HG03196 (cell line): ENCODE measurements around the gene GPATCH8.
"Not testable (repeated sequence)": the region's sequence is repeated elsewhere in the genome, so short reads cannot be mapped to it uniquely, and the experiment has no call there.

Experiments
- ATAC-seq: cut with Tn5 transposase; IDR thresholded peaks from one replicate; pipeline ENCODE4 v1.9.1; 2021; ENCODE audit not compliant: unreplicated experiment

The GPATCH8 gene

GRCh38 chr17:44398692-44399691 lies 104.2 kb downstream of the GPATCH8 start:
- ATAC-seq = no peak

DNA sequence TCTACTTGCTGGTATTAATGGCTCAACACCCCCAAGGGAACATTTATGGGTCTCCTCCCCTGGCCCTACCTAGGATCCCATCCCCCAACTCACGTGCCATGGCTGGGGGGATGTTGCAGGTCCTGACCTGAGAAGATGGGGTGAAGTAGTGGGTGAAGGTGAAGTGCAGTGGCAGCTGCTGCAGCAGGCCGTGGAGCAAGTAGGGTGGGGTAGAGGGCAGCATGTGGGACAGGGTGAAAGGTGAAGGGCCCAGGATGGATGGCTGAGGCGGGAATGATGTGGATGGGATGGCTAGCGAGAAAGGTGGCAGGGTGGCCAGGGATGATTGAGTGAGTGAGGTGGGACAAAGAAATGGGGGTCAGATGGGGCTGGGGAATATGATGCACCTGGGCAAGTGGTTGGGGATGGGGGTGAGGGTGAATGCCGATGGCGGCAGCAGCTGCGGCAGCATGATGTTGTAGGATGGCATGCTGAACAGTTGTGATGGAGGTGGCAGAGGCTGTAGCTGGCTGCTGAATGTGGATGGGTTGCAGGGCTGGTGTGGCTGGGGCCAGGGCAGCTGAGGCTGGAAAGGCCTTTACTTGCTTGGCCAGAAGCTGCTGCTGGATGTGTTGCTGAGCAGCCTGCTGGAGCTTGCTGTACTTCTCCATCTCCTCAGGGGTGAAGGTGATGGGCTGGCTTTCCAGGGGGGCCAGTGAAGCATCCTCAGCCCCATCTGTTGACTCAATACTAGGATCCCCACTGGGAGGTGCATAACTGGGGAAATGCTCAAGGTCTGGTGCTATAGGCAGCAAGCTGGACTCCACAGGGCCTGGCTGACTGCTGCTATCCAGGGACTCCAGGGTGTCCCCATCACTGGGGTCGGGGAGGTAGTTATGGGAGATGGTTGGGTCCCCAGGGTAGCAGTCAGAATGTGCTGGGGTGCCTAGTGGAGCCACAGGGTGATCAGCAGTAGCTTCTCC lies 105.4 kb downstream of the GPATCH8 start:
- ATAC-seq = no peak

DNA sequence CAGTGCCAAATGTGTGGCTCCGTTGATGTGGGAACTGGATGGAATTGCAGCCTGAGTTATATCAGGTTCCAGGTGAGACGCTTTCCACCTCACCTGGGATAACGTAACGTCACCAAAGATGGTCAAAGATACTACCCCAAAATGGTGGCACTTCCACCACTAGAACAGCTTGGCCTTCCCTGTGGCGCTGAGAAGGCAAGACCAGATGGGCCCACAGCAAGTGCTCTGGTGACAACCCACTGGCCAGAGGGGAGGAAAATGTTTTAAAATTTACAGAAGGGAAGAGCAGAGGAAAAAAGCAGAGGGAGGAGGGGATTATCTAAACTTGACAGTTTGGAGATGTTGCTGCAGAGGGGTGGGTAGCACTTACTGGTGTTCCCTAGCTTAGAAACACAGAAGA lies 106.3 kb downstream of the GPATCH8 start:
- no peak for ATAC-seq

DNA sequence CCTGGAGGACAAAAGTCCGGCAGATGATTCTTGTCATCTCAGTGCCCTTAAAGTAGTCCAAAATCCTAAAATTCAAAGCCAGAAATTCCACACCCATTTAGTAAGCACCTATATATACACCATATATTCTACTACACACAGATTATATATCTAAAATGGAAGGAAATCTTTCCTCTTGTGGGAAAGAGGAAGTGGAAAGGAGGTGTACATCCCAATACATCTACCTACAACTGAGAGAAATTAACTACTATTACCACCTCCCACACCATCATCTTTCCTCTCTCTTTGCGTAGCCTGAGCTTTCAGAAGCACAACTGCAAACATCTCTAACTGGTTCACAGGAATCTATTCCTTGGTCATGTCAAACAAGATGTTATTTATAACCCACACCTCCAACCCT lies 108.4 kb downstream of the GPATCH8 start:
- no peak for ATAC-seq

GRCh38 chr17:44394112-44394511 lies 109.1 kb downstream of the GPATCH8 start:
- ATAC-seq = not testable (repeated sequence)

GRCh38 chr17:44390250-44390870 lies 112.8 kb downstream of the GPATCH8 start:
- no peak for ATAC-seq

DNA sequence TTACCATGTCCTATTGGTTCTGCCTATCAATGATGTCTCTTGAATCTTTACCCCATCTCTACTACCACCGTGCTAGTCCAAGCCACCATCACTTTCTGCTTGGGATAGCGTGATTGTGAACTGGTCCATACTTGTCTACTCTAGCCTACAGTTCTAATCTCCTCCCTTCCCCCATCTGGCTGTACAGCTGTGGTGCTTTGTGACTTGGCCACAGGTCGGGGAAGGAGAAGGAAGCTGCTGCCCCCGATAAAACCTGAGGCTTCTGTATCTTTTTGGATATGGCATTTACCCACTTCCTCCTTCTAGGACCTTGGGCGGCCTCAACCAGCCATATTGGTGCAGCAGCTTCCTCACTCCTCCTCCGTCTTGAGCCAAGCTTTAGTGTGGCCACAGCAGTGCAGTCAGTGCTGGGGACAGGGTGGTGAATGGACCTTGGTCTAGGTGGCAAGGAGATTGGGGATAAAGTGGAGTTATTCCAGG lies 113.4 kb downstream of the GPATCH8 start:
- ATAC-seq = no peak

DNA sequence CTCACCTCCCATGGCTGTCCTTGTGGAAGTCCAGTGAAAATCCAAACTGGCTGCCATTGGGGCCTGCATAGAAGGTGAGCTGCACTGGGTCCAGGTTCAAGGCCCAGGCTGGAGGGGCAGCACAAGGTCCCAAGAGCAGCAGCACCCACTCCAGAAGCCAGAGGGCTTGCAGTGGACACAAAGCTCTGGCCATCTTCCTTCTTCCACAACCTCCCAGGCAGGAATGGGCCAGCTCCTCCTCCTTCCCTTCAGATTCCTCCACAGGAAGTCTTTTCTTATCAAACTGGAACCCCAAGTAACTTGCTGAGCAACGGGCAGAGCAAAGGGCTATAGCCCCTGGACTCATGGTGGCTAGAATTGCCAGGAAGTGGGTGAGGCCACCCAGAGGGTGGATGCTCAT lies 113.9 kb downstream of the GPATCH8 start, which contains the start of gene ITGA2B:
ITGA2B (minus strand) TSS at position 369 of the 400 bp plus-strand sequence; CDS start at position 193, 176 bp downstream.
- no peak for ATAC-seq

DNA sequence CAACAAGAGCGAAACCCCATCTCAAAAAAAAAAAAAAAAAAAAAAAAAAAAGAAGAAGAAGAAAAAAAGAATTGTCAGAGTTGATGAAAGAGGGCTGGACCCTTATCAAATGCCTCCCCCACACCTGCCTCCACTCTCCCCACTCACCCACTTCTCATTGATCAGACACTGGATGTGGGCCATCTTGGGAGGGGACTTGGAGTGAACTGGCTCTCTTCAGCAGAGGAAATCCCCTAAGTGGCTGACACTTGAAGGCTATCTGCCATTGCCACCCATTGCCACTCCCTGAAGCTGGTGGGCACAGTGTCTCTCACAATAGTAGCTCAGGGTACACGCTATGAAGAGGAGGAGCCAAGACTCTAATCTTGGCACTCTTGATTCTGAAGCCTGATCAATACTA lies 115.4 kb downstream of the GPATCH8 start:
- no peak for ATAC-seq

DNA sequence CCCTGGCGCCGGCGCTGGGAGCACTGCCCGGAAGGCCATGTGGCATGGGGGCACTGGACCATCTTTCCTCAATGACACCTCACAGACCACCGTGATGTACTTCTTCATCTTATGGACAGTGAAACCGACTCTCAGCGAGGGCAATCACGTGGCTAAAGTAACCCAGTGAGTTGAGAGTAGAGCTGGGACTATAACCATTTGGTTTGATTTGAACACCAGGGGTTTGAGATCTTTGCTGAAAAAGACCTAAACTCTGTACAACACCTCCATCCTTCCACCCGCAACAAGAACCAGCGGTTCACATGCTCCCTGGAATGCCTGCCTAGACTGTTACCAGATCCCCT lies 117.1 kb downstream of the GPATCH8 start:
- ATAC-seq = no peak

GRCh38 chr17:44385287-44386181 lies 117.7 kb downstream of the GPATCH8 start:
- ATAC-seq = no peak

- ATAC-seq = no peak
These were observed 118.4 kb downstream of the GPATCH8 start for GRCh38 chr17:44384823-44385286.

- no peak for ATAC-seq
These were observed 118.9 kb downstream of the GPATCH8 start for GRCh38 chr17:44384281-44384822.

- ATAC-seq = no peak
These were observed 119.3 kb downstream of the GPATCH8 start for GRCh38 chr17:44383861-44384260.

- no peak for ATAC-seq
These were observed 119.8 kb downstream of the GPATCH8 start for GRCh38 chr17:44383363-44383762.

GRCh38 chr17:44382917-44383316 lies 120.3 kb downstream of the GPATCH8 start:
- no peak for ATAC-seq

DNA sequence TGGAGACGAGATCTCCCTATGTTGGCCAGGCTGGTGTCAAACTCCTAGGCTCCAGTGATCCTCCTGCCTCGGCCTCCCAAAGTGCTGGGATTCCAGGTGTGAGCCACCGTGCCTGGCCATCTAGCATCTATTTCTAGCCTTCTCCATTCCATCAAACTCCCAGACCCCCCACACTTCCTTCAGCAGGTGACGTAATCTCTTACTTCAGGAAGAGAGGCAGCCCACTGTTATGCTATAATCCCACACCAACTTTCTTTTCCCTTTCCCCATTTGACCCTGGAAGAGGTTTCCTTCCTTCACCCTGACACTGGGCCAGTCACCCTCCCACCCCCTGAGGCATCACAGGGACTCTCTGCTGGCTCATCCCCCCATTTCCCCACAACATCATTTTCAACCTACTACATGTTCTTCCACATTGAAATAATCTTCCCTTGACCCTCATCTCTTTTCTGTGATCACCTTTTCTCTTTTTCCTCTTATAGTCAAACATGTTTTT lies 121.3 kb downstream of the GPATCH8 start:
- no peak for ATAC-seq

DNA sequence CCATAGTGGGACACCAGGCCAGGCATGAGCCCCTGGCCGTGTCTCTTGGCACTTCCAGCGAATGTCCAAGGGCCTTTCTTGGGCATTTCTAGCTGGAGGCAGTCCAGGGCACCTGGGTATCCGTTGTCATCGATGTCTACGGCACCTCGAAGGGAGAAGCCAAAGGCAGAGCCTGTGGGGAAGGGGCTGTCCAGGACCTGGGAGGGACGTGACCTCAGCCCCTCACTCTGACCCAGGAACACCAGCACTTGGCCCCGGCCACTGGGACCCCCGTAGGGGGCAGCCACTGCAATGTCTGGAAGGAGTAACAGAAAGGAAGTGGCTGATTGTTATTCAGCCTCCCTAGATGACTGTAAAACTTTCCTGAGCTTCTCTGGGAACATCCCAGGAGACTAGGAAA lies 122.4 kb downstream of the GPATCH8 start:
- no peak for ATAC-seq

DNA sequence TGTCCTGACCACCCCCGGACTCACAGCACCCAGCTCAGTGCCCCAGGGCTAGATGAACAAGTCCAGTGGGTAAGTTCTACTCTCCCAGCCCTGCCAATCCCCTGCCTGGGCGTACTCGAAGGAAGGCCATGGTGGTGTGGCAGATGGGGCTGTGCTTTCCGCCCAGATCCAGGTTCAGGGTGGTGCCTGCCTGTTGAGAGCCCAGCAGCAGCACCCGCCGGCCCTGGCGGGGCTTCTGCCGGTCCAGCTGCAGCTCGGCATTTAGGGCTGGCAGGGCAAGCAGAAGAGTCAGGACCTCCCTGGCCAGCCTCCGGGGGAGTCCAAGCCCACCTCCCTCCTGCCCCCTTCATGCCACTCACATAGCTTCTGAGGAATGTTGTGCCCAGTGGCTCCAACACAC lies 123.3 kb downstream of the GPATCH8 start:
- ATAC-seq = no peak
